Measurements from ENCODE around the gene ERFE.
A peak's percentile ranks its signal among the peaks of the same experiment; 100 is the strongest.
"Not testable (repeated sequence)": the region's sequence is repeated elsewhere in the genome, so short reads cannot be mapped to it uniquely, and the experiment has no call there.

The ERFE gene

DNA sequence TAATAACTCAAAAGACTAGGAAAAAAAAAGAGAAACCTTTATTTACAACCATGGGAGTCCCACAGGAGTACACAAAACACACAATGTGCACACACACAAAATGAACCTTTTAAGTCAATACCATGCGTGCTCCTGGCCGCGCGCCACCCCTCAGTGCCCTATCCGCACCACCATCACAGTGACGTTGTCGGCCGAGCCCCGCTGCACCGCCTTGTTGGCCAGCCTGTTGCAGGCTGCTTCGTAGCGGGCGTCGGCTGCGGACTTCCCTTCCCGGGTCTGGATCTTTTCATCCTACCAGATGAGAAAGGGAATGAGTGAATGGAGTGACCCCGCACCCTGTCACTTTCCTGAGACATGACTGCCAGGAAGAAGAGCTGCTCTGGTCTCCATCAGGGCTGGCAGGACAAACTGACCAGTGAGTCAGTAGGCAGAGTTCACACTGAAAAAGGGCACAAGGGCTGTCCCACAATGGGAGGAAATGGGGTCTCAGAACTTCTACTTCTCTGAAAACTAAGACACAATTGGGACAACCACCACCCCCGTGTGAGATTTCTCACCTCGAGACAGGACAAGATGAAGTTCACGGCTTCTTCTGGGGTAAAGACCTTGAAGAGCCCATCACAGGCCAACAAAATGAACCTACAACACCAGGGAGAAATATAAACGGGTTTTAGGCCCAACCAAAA, 11.8 kb downstream of the ERFE start:
- no peak for DNase-seq

DNA sequence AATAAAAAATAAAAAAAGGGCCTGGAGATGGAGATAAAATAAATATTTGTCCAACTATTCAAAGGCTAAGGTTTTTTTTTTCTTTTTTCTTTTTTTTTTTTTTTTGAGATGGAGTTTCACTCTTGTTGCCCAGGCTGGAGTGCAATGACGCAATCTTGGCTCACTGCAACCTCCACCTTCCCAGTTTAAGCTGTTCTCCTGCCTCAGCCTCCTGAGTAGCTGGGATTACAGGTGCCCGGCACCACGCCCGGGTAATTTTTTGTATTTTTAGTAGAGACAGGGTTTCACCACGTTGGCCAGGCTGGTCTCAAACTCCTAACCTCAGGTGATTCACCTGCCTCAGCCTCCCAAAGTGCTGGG, 12.3 kb downstream of the ERFE start:
- DNase-seq, result not testable (repeated sequence)

DNA sequence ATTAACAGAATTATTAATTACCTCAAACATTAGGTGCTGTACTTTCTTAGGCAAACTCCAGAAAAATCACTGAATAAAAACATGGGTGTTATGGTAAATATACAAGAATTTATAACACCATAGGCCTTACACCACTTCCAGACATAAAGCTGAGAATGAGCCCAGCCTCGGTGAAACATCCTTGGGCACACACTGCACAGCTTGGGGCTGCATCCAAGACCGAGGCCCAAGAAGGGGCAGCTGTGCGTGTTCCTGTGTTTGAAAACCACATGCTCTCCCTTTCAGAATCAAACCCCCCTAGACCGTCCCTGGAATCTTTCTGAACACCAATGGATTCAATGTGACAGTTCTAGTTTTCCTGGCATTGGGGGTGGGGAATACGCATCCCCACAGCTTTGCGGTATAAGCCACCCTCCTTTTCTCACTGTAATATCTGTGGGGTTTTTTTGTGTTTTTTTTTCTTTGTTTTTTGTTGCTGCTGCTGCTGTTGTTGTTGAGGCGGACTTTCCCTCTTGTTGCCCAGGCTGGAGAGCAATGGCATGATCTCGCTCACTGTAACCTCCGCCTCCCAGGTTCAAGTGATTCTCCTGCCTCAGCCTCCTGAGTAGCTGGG, 12.9 kb downstream of the ERFE start:
- no peak for DNase-seq

DNA sequence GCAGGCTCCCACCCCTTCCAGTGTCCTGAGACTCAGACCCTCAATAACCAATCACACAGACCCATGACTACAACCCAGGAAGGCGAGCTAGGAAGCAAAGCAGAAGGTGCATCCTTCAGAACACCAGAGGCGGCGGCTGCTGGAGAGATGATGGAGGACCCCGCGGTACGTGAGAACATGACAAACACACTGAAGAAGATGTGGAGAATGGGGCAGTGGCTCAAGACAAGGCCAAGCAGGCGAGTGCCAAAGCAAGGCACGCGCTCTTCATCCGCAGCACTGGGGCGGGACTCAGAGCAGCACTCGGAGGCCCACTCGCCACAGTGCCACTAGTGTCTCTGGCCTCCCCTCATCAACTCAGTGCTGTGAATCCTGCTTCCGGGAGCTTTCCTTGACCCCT, 13.7 kb downstream of the ERFE start:
- no peak for DNase-seq

DNA sequence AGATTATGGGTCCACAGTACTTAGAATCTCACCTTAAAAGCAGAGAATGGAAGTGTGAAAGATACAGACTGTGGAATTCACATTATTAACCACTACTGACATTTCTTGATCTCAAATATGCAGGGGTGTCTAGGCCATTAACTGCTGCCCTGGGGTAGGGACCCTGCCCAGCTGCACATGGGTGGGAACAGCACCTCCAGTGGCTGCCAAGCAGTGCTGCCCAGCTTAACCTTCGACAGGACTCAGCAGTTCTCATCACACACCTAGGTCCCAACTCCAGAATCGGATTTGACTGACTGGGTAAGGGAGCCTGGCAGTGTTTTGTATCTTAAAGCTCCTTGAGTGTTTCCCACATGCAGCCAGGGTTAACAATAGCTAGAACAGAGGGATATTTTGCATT, 14.9 kb downstream of the ERFE start:
- DNase-seq, result no peak

DNA sequence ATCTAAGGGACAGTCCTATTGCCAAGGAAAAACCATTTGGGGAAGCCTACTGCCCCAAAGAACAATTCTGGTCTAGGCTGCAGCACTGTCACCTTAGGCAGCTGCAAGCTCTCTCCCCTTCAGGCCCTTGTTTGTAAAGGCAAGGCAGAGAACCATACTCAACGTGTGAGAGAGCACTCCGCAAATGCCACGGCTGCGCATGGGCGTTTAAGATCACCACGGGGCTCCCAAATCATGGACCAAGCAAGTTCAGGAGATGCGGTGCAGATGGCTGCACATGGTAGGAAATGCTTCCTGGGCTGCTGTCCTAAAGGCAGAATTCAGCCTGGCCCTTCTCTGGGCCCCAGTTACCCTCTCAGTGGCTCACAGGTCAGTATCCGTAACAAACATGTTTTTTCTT, 15.5 kb downstream of the ERFE start:
- DNase-seq, result no peak

DNA sequence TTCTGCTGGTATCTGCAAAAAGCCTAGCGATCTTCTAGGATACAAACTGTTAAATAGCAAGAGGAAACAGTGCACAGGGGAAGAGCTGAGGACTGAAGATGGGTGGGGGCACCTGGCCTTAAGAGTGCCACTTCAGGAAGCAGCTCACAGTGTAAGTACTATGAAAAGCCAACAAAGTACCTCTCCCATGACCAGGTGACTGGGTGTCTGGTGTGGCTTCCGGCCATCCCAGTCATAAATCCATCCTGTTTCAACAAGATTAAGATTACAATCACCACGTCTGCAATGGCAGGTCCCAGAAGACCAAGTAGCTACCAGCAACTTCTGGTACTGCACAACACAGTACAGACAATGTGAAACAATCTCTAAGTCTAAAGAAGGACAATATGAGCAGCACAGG, 15.9 kb downstream of the ERFE start:
- no peak for DNase-seq

DNA sequence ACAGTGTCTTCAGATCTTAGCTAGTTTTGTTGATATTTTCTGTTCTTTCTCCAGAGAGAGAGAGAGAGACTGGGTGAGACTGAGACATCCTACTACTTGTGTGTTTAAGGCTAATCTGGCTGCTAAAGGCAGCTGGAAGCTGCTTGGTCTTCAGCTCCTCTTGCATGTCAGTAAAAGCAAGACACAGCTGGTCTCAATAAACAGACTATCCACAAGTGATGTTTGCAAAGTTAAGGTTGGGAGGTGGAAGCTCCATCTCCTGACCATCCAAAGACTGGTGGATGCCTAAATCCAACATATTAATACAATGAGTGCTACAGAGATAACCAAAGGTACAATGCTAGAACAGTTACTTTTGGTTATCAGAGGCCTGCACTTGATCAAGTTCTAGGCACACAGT, 17.8 kb downstream of the ERFE start:
- DNase-seq, result no peak

DNA sequence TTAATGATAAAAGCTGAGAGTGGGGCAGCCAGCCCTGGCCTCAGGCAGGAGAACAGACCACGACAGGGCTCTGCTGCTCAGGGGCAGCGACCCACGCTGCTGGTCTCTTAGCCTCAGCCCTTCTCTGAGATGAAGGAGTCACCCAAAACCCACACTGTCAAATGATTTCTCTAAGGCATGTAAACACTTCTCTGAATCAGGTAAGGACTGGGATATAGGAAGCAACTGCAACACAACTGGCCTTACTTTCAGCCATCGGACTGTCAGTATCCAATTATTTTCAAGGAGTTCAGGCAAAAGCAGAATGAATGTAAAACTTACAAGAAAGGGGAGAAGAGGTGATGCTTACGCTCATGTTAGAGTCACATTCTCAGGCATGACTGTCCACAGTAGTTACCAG, 21.8 kb downstream of the ERFE start:
- DNase-seq, result no peak

DNA sequence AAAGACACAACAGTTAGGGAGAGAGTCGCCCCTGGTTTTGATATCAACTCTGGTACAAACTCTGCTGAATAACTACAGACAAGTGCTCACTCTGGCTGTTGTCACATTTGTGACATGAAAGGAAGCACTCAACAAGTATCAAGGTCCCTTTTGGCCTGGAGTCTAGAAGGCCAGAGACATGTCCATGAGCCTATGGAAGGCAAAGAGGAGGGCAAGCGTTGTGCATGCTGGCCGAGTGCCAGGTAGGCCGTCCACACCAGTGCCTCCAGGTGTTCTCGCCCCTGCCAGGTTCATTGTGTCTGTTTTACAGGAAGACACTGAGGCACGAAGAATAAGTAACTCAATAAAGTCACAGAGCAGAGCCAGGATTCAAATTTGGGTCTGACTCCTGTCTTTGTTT, 23.6 kb downstream of the ERFE start:
- no peak for DNase-seq

DNA sequence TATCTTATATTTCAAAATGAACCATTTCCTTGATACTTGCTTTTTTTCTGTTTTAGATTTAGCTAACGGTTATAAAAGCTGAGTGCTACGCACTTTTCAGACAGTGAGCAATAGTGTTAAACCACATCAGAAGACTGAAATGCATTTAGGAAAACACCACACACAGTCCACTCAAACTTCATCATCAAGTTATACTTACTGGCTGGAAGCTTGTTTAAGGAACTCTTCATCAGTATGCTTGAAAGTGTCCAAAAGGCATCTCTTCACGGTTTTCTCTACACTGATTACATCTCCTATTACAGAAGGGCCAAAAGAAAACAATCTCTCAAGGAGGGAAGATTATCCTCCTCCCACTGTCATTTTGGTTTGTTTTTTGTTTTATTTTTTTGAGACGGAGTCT, 25.1 kb downstream of the ERFE start:
- no peak for DNase-seq

DNA sequence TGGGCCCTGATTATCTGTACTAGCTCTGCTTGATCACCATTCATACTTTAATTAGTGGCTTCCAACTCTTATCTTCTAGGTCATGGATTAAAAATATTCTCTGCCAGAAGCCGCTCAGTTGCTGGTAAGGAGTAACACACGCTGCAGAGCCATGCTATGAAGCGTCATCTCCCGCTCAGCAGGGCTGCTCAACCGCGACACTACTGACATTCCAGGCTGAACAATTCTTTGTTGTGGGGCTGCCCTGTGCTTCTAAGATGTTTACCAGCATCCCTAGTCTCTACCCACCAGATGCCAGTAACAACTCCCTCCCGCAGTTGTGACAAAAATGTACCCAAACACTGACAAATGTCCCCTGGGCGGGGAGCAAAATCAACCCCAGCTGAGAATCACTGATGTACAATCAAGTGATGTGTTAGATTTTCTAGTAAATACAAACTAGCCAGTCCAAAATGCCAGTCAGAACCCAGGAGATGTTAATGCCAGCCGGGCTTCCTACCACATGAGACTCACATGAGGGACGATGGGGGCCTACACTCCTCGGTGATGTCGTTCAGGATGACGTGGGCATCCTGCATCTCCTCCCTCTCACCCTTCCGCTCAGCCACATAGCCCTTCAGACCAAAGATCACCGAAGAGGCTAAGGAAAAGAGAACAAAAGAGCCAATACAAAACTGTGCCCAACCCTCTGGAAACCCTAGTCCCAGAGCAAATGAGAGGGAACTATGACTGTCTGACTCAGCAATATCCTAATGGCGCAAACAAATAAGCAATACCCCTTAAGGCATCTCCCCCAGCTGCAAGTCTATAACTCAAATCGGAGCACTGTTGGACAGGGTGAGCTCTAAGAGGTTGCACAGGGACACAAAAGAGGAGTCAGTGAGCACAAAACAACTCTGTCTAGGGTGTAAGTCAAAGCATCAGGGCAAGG, 29.1 kb downstream of the ERFE start:
- no peak for DNase-seq

DNA sequence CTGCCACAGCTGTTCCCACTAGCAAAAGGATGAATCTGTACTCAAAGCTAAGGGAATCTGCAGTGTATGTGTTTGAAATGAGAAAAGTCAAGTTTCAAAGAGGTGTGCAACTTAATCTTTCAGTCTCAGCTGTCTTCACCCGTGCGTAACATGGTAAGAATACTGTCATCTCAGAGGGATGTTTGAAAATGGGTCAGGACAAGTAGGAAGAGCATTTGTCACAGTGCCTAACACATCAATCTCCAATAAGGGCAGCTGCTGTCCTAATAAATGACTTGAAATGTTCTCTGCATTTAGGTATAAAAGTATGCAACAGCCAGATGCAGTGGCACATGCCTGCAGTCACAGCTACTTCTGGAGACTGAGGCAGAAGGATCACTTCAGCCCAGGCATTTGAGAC, 31.7 kb downstream of the ERFE start:
- no peak for DNase-seq

DNA sequence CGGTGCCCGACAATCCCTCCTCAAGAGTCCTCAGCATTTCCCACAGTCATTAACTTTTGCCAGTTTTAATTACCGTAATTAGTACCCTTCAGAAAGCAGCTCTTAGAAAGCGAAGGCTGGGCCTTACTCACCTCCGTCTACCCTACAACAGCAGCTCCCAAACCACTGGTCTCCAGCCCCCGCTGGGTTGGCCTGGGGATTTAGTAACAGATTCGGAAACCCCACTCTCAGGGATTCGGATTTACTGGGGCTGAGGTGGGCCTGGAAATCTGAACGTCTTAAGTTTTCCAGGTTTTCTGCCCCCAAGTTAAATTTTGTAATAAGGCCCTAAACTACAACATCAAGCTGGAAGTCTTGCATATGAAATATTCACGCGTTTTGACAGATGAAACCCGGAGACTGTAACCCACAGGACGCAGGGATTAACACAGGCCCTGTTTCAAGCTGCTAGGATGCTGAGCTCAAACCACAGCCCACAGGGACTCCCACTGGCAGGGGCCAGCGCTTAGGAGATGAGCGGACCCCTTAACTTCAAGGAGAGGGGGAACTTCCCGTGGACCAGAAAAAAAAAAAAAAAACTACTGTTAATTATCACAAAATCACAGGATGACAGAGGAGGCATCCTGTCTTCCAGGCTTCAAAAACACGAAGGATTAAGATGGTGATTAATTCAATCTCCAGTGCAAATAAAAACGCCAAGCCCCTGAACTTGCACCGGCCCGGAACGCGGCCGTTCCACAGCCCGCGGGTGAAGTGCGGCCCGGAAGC, 43.7 kb downstream of the ERFE start:
- DNase-seq, result no peak

DNA sequence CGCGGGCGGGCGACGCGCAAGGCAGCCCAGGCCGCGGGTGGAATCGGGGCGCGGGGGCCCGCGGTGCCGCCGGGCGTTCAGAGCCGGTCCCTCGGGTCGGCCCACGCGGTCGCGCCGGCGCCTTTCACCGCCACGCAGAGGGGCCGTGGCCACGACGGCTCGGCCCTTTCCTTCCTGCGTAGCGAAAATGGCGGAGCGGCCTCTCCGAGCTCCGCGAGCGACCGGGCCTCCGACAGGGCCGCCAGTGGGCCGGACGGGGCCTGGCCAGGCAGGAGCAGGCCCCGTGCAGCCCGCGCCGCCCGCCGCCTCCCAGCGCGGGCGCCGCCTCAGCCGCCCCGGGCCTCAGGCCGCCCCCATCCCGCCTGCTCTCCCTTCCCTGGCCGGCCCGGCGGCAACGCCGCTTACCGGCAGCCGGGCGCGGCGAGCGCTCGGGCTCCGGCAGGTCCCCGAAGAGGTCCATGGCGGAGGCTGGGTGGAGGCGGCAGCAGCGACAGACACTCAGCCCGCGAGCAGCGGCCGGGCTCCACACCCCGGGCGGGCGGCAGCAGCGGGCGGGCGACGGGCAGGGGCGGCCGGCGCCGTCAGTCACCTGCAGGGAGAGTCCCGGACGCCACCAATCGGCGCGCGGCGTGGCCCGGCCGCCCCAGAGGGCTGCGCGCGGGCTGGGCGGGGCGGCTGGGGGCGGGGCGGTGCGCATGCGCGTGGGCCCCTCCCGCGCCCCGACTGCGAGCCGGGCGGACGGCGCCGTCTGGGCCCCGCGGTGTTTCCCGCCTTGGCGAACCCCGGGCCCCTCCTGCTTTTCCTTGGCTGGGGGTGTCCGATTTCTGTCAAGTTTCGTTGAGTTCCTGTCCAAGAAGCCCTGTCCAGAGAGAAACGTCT, 44.6 kb downstream of the ERFE start, which contains the start of gene ILKAP:
TSS of gene ILKAP (minus strand) at position 602 of the 879 bp plus-strand sequence. CDS start at position 460, 142 bp downstream.
- peak; percentile 66 for DNase-seq

DNA sequence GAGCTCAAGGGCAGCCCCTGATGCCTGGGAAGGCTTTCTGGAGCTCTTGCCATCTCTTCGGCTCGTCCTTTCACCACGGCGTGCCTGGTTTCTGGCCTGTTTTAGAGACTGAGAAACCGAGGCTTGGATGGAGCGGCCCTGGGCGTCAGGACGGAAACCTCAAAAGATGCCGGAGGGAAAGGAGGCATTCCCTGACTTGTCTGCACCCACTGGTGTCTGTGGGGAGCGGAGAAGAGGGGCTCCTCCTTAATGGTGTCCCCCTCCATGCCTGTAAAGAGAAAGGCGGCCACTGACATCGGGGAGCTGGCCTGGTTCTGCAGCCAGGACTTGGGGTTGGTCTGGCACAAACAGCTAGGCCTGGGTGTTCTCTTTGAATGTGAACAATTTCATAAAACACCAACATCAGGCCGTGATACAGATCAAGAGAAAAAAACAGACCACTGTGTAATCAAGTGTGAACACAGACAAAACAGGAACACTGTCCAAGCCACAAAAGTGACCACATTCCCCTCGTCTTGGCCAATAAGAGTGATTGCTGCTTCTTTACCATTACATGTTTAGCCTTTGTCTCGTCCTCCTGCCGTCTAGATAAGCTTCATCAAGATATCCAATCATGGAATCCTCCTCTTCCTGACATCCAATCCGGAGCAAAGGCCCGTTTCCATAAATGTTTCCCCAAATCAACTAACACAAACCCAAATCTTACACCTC, 45.4 kb downstream of the ERFE start:
- no peak for DNase-seq

DNA sequence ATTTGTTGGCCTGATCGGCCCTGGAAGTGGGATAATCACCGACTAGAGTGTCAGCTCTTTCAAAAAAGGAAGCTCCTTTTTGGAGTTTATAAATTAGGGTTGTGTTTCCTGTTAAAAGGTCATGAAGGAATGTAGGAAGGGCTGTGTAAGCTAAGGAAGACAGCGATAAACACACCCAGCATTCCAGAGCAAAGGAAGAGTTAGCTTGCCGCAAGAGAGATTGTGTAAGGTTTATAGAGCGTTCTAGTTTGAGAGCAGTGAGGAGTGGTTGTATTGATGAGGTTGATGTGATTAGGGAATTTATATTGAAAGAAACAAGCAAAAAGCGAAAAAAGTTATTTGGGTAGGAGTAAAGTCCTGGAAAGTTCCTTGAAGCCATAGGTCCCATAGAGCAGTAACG, 48.2 kb downstream of the ERFE start:
- DNase-seq, result no peak

DNA sequence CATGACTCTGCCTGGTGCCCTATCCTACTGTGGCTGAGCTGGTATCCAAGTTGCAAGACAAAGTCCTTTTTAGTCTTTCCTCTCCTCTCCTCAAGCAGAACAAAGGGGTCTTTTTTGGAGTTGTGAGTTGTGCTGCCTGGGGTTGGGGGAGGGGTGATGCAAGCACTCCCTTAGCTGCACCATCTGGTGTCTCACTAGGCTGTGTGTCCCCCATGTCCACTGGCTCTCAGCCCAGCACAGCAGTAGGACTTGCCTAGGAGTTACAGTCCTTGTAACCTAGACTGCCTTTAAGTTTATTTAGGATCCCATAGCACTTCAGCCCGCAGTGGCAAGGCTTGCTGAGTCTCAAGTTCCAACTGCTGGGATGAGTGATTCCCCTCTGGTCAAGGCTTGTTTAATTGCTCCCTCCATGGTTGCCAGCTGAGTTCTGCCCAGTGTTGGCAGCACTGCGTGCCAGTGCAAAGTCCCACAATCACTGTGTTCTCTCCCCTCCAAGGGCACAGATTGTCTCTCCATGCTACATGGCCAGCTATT, 57.9 kb downstream of the ERFE start:
- DNase-seq, result peak; percentile 85
